IMR-90 (cell line): Measurements from ENCODE around the gene KRTAP5-9. TPM values are rescaled to one million over a fixed set of nuclear protein-coding genes. Genes with fewer than 3 reads are reported as not detected.

Experiments
- ATAC-seq: fragments of 200-7000 bp; cut with Tn5 transposase; 2 replicates; pipeline ENCODE4 v1.9.1; 2020; ENCODE audit warnings: low read depth, mild to moderate bottlenecking, moderate library complexity
- BruUV-seq: library from RNA; stranded (reverse); fragments of 400-500 nt; replicated peaks from 2 replicates; lab custom pipeline; 2021; lab: Mats Ljungman, UMichigan
- CTCF ChIA-PET: fragments of 300-600 bp; formaldehyde crosslinking; extraction: SDS; loops from one replicate; lab custom pipeline; 2021; ENCODE audit warnings: antibody characterized with exemption; lab: Yijun Ruan, JAX
- POLR2A ChIA-PET: fragments of 300-600 bp; sonication (Branson Sonifier 250); formaldehyde crosslinking; loops from one replicate; lab custom pipeline; 2022; ENCODE audit warnings: antibody characterized with exemption; ENCODE audit not compliant: unreplicated experiment; lab: Charles Lee
- DNase-seq: peaks from one replicate; pipeline ENCODE4 v3.0.0; 2013
- H2AFZ ChIP-seq: replicated peaks from 2 replicates; pipeline ENCODE3; 2013; ENCODE audit warnings: low read length, mild to moderate bottlenecking; ENCODE audit not compliant: poor library complexity
- H2AK5ac ChIP-seq: 2 replicates; pipeline ENCODE4 v1.6.1; 2013; ENCODE audit warnings: low read depth, low read length, inconsistent platforms
- H2AK9ac ChIP-seq: replicated peaks from 2 replicates; pipeline ENCODE3; 2013; ENCODE audit warnings: mild to moderate bottlenecking, low read depth, low read length, moderate library complexity; ENCODE audit not compliant: poor library complexity
- H2BK120ac ChIP-seq: 2 replicates; pipeline ENCODE4 v1.6.1; 2013; ENCODE audit warnings: low read depth, low read length, inconsistent platforms
- H2BK15ac ChIP-seq: 3 replicates; pipeline ENCODE4 v1.6.1; 2013; ENCODE audit warnings: low read depth, low read length, inconsistent platforms
- H2BK20ac ChIP-seq: 2 replicates; pipeline ENCODE4 v1.6.1; 2013; ENCODE audit warnings: low read depth, mild to moderate bottlenecking, inconsistent platforms, low read length, moderate library complexity
- H2BK5ac ChIP-seq: 2 replicates; pipeline ENCODE4 v1.6.1; 2013; ENCODE audit warnings: mild to moderate bottlenecking, low read depth, low read length, inconsistent platforms; ENCODE audit not compliant: poor library complexity, severe bottlenecking
- H3K14ac ChIP-seq: replicated peaks from 2 replicates; pipeline ENCODE4 v1.6.1; 2013; ENCODE audit warnings: low read depth, low read length, inconsistent platforms
- H3K18ac ChIP-seq: 2 replicates; pipeline ENCODE4 v1.6.1; 2013; ENCODE audit warnings: low read depth, low read length, control low read depth
- H3K23ac ChIP-seq: 2 replicates; pipeline ENCODE4 v1.6.1; 2013; ENCODE audit warnings: low read depth, low read length, inconsistent platforms
- H3K27ac ChIP-seq: 2 replicates; pipeline ENCODE4 v1.5.1; 2013; ENCODE audit warnings: mild to moderate bottlenecking, control low read depth, low read length; ENCODE audit not compliant: insufficient read depth
- H3K27me3 ChIP-seq: 2 replicates; pipeline ENCODE4 v1.6.1; 2013; ENCODE audit warnings: low read length; ENCODE audit not compliant: control insufficient read depth, insufficient read depth
- H3K36me3 ChIP-seq: 2 replicates; pipeline ENCODE4 v1.6.1; 2013; ENCODE audit warnings: low read length, mixed read lengths; ENCODE audit not compliant: control insufficient read depth, insufficient read depth
- H3K4ac ChIP-seq: 2 replicates; pipeline ENCODE4 v1.6.1; 2013; ENCODE audit warnings: low read depth, low read length, inconsistent platforms
- H3K4me1 ChIP-seq: 2 replicates; pipeline ENCODE4 v1.6.1; 2013; ENCODE audit warnings: low read length, mixed read lengths; ENCODE audit not compliant: control insufficient read depth, insufficient read depth
- H3K4me2 ChIP-seq: 2 replicates; pipeline ENCODE4 v1.6.1; 2013; ENCODE audit warnings: low read depth, mild to moderate bottlenecking, control low read depth, low read length, moderate library complexity
- H3K4me3 ChIP-seq: 2 replicates; pipeline ENCODE4 v1.5.1; 2013; ENCODE audit warnings: low read depth, mild to moderate bottlenecking, control low read depth, low read length, moderate library complexity; ENCODE audit not compliant: insufficient read depth
- H3K56ac ChIP-seq: 2 replicates; pipeline ENCODE4 v1.6.1; 2013; ENCODE audit warnings: low read length, inconsistent platforms; ENCODE audit not compliant: insufficient read depth; ENCODE audit errors: extremely low read depth
- H3K79me1 ChIP-seq, 2 experiments: 2 replicates each; pipeline ENCODE4 v1.6.1; 2013; ENCODE audit warnings: low read length in 2 of 2, inconsistent platforms in 1 of 2, low read depth in 1 of 2
- H3K9ac ChIP-seq: 2 replicates; pipeline ENCODE4 v1.6.1; 2013; ENCODE audit warnings: low read depth, low read length, control low read depth
- H3K9me1 ChIP-seq: 2 replicates; pipeline ENCODE4 v1.6.1; 2013; ENCODE audit warnings: low read length, inconsistent platforms; ENCODE audit not compliant: insufficient read depth
- H3K9me3 ChIP-seq: 2 replicates; pipeline ENCODE4 v1.6.1; 2013; ENCODE audit warnings: low read length; ENCODE audit not compliant: control insufficient read depth, insufficient read depth
- H4K20me1 ChIP-seq: 2 replicates; pipeline ENCODE4 v1.6.1; 2013; ENCODE audit warnings: low read length, inconsistent platforms; ENCODE audit not compliant: insufficient read depth
- H4K5ac ChIP-seq: 2 replicates; pipeline ENCODE4 v1.6.1; 2013; ENCODE audit warnings: mild to moderate bottlenecking, low read depth, low read length, control low read depth
- H4K8ac ChIP-seq, 2 experiments: 2 replicates each; pipeline ENCODE4 v1.6.1; 2013; ENCODE audit warnings: low read depth in 2 of 2, low read length in 2 of 2, control low read depth in 1 of 2, inconsistent platforms in 1 of 2
- H4K91ac ChIP-seq: 2 replicates; pipeline ENCODE4 v1.6.1; 2013; ENCODE audit warnings: low read depth, low read length, inconsistent platforms; ENCODE audit not compliant: insufficient read depth
- BHLHE40 ChIP-seq: fragments of 150-350 bp; IDR thresholded peaks from 2 replicates; pipeline ENCODE4 v1.6.1; 2016; ENCODE audit warnings: mild to moderate bottlenecking, low read depth, low read length
- CEBPB ChIP-seq: IDR thresholded peaks from 2 replicates; pipeline ENCODE4 v1.6.1; 2012; ENCODE audit warnings: low read depth, low read length, improper control_type of control experiment
- CHD1 ChIP-seq: IDR thresholded peaks from 2 replicates; pipeline ENCODE4 v1.6.1; 2012; ENCODE audit warnings: low read depth, low read length, improper control_type of control experiment
- CTCF ChIP-seq: conservative IDR thresholded peaks from 2 replicates; pipeline ENCODE4 v1.5.1; 2012; ENCODE audit warnings: mild to moderate bottlenecking, low read depth, low read length, improper control_type of control experiment
- ELK1 ChIP-seq: fragments of 150-350 bp; IDR thresholded peaks from 2 replicates; pipeline ENCODE4 v1.6.1; 2016; ENCODE audit warnings: low read depth, mild to moderate bottlenecking, low read length, moderate library complexity, borderline replicate concordance
- FOS ChIP-seq: fragments of 150-350 bp; IDR thresholded peaks from 2 replicates; pipeline ENCODE4 v1.6.1; 2016; ENCODE audit warnings: low read depth, low read length
- MAFK ChIP-seq: IDR thresholded peaks from 2 replicates; pipeline ENCODE4 v1.6.1; 2012; ENCODE audit warnings: low read depth, low read length, improper control_type of control experiment
- MAZ ChIP-seq: IDR thresholded peaks from 2 replicates; pipeline ENCODE4 v1.6.1; 2012; ENCODE audit warnings: low read depth, mild to moderate bottlenecking, low read length, improper control_type of control experiment, moderate library complexity, borderline replicate concordance
- MXI1 ChIP-seq: IDR thresholded peaks from 2 replicates; pipeline ENCODE4 v1.6.1; 2012; ENCODE audit warnings: low read depth, mild to moderate bottlenecking, low read length, moderate library complexity, borderline replicate concordance
- NFE2L2 ChIP-seq: fragments of 150-350 bp; IDR thresholded peaks from 2 replicates; pipeline ENCODE4 v1.6.1; 2016; ENCODE audit warnings: low read depth, mild to moderate bottlenecking, low read length
- POLR2A ChIP-seq: IDR thresholded peaks from 2 replicates; pipeline ENCODE4 v1.6.1; 2012; ENCODE audit warnings: mild to moderate bottlenecking, low read depth, low read length
- RAD21 ChIP-seq: IDR thresholded peaks from 2 replicates; pipeline ENCODE4 v1.6.1; 2012; ENCODE audit warnings: low read length, improper control_type of control experiment
- RCOR1 ChIP-seq: IDR thresholded peaks from 2 replicates; pipeline ENCODE4 v1.6.1; 2012; ENCODE audit warnings: mild to moderate bottlenecking, low read length, improper control_type of control experiment; ENCODE audit not compliant: insufficient replicate concordance
- RFX5 ChIP-seq: IDR thresholded peaks from 2 replicates; pipeline ENCODE4 v1.8.0; 2012; ENCODE audit warnings: low read depth, mild to moderate bottlenecking, low read length, moderate library complexity
- SMC3 ChIP-seq: fragments of 150-350 bp; IDR thresholded peaks from 2 replicates; pipeline ENCODE4 v1.6.1; 2016; ENCODE audit warnings: low read depth, mild to moderate bottlenecking, antibody characterized with exemption, low read length, moderate library complexity
- USF2 ChIP-seq: fragments of 150-350 bp; IDR thresholded peaks from 2 replicates; pipeline ENCODE4 v1.6.1; 2017; ENCODE audit warnings: mild to moderate bottlenecking, antibody characterized with exemption, low read length, low read depth
- WGBS, 2 experiments: methylation state at CpG; one replicate each; pipeline versions ENCODE4 v1.1.5 to v1.1.7; 2013; ENCODE audit warnings: missing lambda C conversion rate in 2 of 2; ENCODE audit not compliant: insufficient read length in 1 of 2; ENCODE audit errors: extremely low coverage in 2 of 2; 5-methylcytosine and 5-hydroxymethylcytosine counted together
- dilution Hi-C: fragments of 300-500 bp; cut with HindIII; formaldehyde crosslinking; loops from one replicate; pipeline ENCODE4 v1.14.3; 2018; ENCODE audit warnings: low sequenced_read_pairs; ENCODE audit not compliant: unreplicated experiment
- in situ Hi-C: fragments of 300-500 bp; cut with MboI; formaldehyde crosslinking; loops from 3 replicates; pipeline ENCODE4 v1.14.3; 2019; ENCODE audit warnings: low sequenced_read_pairs, inconsistent platforms, mixed read lengths
- intact Hi-C: fragments of 100-400 bp; cut with micrococcal nuclease; formaldehyde crosslinking; loops from 2 replicates; pipeline ENCODE4 v1.10.0; 2022
- polyA plus RNA-seq, 3 experiments: library from polyadenylated mRNA; depleted of rRNA; stranded (reverse); fragments of >200 nt; gene quantifications; 2 replicates each; pipeline ENCODE4 v1.2.3, GENCODE V29; 2012; ENCODE audit warnings: low replicate concordance in 1 of 3
- total RNA-seq: library from RNA; depleted of rRNA; stranded (reverse); fragments of >200 nt; gene quantifications from 2 replicates; pipeline ENCODE4 v1.2.3, GENCODE V29; 2012

The KRTAP5-9 gene
- total and polyA plus RNA-seq, 2 of the 4 experiments (the other 2 are of a cell fraction): 0.09 TPM; not detected in 1

- Histone ChIP-seq H3K27me3 (0 out of 2 replicates have a peak, but pooled peaks cover 3% of the 10 kb centered on the region), H2AFZ (no peak overlapping the region), H2BK5ac (no peak overlapping the region), H2BK20ac (no peak overlapping the region), H3K9me3 (no peaks in the 10 kb centered on the region), H3K4me1 (no peaks in the 10 kb centered on the region), H3K18ac (no peak overlapping the region), H3K27ac (no peak overlapping the region), H3K4me2 (no peak overlapping the region), H3K9me1 (no peaks in the 10 kb centered on the region), H3K79me1 (no peaks in the 10 kb centered on the region), H3K23ac (no peak overlapping the region), H2BK15ac (no peak overlapping the region), H2AK5ac (no peak overlapping the region), H2AK9ac (no peak overlapping the region), H4K8ac (no peak overlapping the region), H3K9ac (no peak overlapping the region), H3K56ac (no peak overlapping the region), H2BK120ac (no peak overlapping the region), H4K91ac (no peak overlapping the region), H3K14ac (no peak overlapping the region), H3K4me3 (no peak overlapping the region), H4K5ac (no peak overlapping the region), H3K4ac (no peak overlapping the region), H4K20me1 (no peaks in the 10 kb centered on the region), H3K36me3 (no peaks in the 10 kb centered on the region)
- CTCF ChIA-PET: no interaction called here
- POLR2A ChIA-PET: no interaction called here
- TF ChIP-seq MAFK (no peak), MXI1 (no peak), CEBPB (no peak), FOS (no peak), CHD1 (no peak), CTCF (no peak), POLR2A (no peak), RCOR1 (no peak), ELK1 (no peak), SMC3 (no peak), USF2 (no peak), MAZ (no peak), RAD21 (no peak), RFX5 (no peak), BHLHE40 (no peak), NFE2L2 (no peak)
- no peak for DNase-seq
- 82% methylated on average over 10 of the region's 11 CpGs; no CpG with 5 or more reads in 1 of the 2 experiments for WGBS, 2 experiments
- in situ Hi-C loops (no loop called here), dilution Hi-C loops (no loop called here), intact Hi-C loops (no loop called here)
- no peak for ATAC-seq
- no TSS peak for BruUV-seq
These were observed 7.3 kb downstream of the KRTAP5-9 start for GRCh38 chr11:71555508-71555907.
